Activated gamma-delta T cell treated with Interleukin-2 at 50 U/mL for 16 hours (primary cell): ENCODE data around the gene TBC1D4.
"Not testable (repeated sequence)": the region's sequence is repeated elsewhere in the genome, so short reads cannot be mapped to it uniquely, and the experiment has no call there.

Experiments
- DNase-seq: peaks from one replicate; pipeline ENCODE4 v3.0.0-alpha.2; 2020

Gene TBC1D4

GRCh38 chr13:75355609-75356008 lies 126.4 kb downstream of the TBC1D4 start:
- DNase-seq = no peak

GRCh38 chr13:75353781-75354193 lies 128.2 kb downstream of the TBC1D4 start:
- no peak for DNase-seq

GRCh38 chr13:75352641-75353327 lies 129.2 kb downstream of the TBC1D4 start:
- DNase-seq = no peak

GRCh38 chr13:75351538-75351937 lies 130.4 kb downstream of the TBC1D4 start:
- not testable (repeated sequence) for DNase-seq

- DNase-seq = no peak
Measured at GRCh38 chr13:75347925-75348324, 134.0 kb downstream of the TBC1D4 start.

- no peak for DNase-seq
Measured at GRCh38 chr13:75347457-75347856, 134.5 kb downstream of the TBC1D4 start.

- no peak for DNase-seq
Measured at GRCh38 chr13:75345193-75345592, 136.8 kb downstream of the TBC1D4 start.

GRCh38 chr13:75341028-75341427 lies 140.9 kb downstream of the TBC1D4 start:
- no peak for DNase-seq

GRCh38 chr13:75339635-75340374 lies 142.2 kb downstream of the TBC1D4 start:
- no peak for DNase-seq

GRCh38 chr13:75334634-75335447 lies 147.1 kb downstream of the TBC1D4 start:
- DNase-seq = no peak

GRCh38 chr13:75333103-75333502 lies 148.9 kb downstream of the TBC1D4 start:
- no peak for DNase-seq

GRCh38 chr13:75331792-75332349 lies 150.1 kb downstream of the TBC1D4 start:
- no peak for DNase-seq

- no peak for DNase-seq
Measured at GRCh38 chr13:75330770-75331169, 151.2 kb downstream of the TBC1D4 start.

- no peak for DNase-seq
Measured at GRCh38 chr13:75329723-75330122, 152.2 kb downstream of the TBC1D4 start.

- DNase-seq = no peak
Measured at GRCh38 chr13:75329097-75329496, 152.9 kb downstream of the TBC1D4 start.

- no peak for DNase-seq
Measured at GRCh38 chr13:75327135-75327510, 154.8 kb downstream of the TBC1D4 start.

- peak; percentile 13 for DNase-seq
Measured at GRCh38 chr13:75326173-75327134, 155.5 kb downstream of the TBC1D4 start.

GRCh38 chr13:75325711-75326110 lies 156.3 kb downstream of the TBC1D4 start:
- no peak for DNase-seq

- DNase-seq = no peak
Measured at GRCh38 chr13:75324413-75324940, 157.5 kb downstream of the TBC1D4 start.

GRCh38 chr13:75321084-75321483 lies 160.9 kb downstream of the TBC1D4 start:
- DNase-seq = no peak

- DNase-seq = no peak
Measured at GRCh38 chr13:75319254-75319653, 162.7 kb downstream of the TBC1D4 start.
